Measurements from ENCODE around the gene CRYBG1. TPM values are rescaled to one million over a fixed set of nuclear protein-coding genes. Genes with fewer than 3 reads are reported as not detected.

The CRYBG1 gene
- total and polyA plus RNA-seq, 2 of the 13 experiments (the other 11 are each of a cell fraction or from before 2014, with no cell fraction given) = 10.1 to 21.9 TPM

- TF ChIP-seq, protein P1, sequence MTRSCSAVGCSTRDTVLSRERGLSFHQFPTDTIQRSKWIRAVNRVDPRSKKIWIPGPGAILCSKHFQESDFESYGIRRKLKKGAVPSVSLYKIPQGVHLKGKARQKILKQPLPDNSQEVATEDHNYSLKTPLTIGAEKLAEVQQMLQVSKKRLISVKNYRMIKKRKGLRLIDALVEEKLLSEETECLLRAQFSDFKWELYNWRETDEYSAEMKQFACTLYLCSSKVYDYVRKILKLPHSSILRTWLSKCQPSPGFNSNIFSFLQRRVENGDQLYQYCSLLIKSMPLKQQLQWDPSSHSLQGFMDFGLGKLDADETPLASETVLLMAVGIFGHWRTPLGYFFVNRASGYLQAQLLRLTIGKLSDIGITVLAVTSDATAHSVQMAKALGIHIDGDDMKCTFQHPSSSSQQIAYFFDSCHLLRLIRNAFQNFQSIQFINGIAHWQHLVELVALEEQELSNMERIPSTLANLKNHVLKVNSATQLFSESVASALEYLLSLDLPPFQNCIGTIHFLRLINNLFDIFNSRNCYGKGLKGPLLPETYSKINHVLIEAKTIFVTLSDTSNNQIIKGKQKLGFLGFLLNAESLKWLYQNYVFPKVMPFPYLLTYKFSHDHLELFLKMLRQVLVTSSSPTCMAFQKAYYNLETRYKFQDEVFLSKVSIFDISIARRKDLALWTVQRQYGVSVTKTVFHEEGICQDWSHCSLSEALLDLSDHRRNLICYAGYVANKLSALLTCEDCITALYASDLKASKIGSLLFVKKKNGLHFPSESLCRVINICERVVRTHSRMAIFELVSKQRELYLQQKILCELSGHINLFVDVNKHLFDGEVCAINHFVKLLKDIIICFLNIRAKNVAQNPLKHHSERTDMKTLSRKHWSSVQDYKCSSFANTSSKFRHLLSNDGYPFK (CRISPR knock-in tag; IDR thresholded peaks at IDR 0.05; ENCODE audit: borderline replicate concordance) = peak; percentile 49; the same call in 1 of the 2 replicates
- TF ChIP-seq, protein P2, sequence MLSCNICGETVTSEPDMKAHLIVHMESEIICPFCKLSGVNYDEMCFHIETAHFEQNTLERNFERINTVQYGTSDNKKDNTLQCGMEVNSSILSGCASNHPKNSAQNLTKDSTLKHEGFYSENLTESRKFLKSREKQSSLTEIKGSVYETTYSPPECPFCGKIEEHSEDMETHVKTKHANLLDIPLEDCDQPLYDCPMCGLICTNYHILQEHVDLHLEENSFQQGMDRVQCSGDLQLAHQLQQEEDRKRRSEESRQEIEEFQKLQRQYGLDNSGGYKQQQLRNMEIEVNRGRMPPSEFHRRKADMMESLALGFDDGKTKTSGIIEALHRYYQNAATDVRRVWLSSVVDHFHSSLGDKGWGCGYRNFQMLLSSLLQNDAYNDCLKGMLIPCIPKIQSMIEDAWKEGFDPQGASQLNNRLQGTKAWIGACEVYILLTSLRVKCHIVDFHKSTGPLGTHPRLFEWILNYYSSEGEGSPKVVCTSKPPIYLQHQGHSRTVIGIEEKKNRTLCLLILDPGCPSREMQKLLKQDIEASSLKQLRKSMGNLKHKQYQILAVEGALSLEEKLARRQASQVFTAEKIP (CRISPR knock-in tag; IDR thresholded peaks at IDR 0.05; ENCODE audit: borderline replicate concordance) = no peak
- TF ChIP-seq SP1 (IDR thresholded peaks at IDR 0.05) (no peak), SP1 (CRISPR knock-in tag; IDR thresholded peaks at IDR 0.05) (no peak), ZNF816 (CRISPR knock-in tag; IDR thresholded peaks at IDR 0.05; ENCODE audit: borderline replicate concordance) (no peak), KDM5B (CRISPR knock-in tag; IDR thresholded peaks at IDR 0.05; ENCODE audit: borderline replicate concordance) (peak; percentile 43; the same call in 1 of the 2 replicates), ZNF629 (CRISPR knock-in tag; conservative IDR thresholded peaks at IDR 0.05) (no peak), ZSCAN21 (CRISPR knock-in tag; IDR thresholded peaks at IDR 0.05; ENCODE audit: borderline replicate concordance) (no peak), ZNF484 (CRISPR knock-in tag; IDR thresholded peaks at IDR 0.05; ENCODE audit: borderline replicate concordance, low read depth) (no peak), NPAS2 (CRISPR knock-in tag; IDR thresholded peaks at IDR 0.05; ENCODE audit: borderline replicate concordance) (no peak), ZFP41 (CRISPR knock-in tag; IDR thresholded peaks at IDR 0.05; ENCODE audit: borderline replicate concordance) (no peak), HMGA1 (CRISPR knock-in tag; conservative IDR thresholded peaks at IDR 0.05) (no peak), ZNF619 (CRISPR knock-in tag; IDR thresholded peaks at IDR 0.05) (no peak), NBN (conservative IDR thresholded peaks at IDR 0.05) (no peak), TBL1XR1 (IDR thresholded peaks at IDR 0.05; ENCODE audit: borderline replicate concordance, low read length, partially characterized antibody) (no peak), ZMYM3 (CRISPR knock-in tag; IDR thresholded peaks at IDR 0.05) (no peak), PPARG (CRISPR knock-in tag; conservative IDR thresholded peaks at IDR 0.05) (no peak), POGZ (CRISPR knock-in tag; IDR thresholded peaks at IDR 0.05) (peak; percentile 72), AHR (CRISPR knock-in tag; IDR thresholded peaks at IDR 0.05) (no peak)
- TF ChIP-seq, protein P3, sequence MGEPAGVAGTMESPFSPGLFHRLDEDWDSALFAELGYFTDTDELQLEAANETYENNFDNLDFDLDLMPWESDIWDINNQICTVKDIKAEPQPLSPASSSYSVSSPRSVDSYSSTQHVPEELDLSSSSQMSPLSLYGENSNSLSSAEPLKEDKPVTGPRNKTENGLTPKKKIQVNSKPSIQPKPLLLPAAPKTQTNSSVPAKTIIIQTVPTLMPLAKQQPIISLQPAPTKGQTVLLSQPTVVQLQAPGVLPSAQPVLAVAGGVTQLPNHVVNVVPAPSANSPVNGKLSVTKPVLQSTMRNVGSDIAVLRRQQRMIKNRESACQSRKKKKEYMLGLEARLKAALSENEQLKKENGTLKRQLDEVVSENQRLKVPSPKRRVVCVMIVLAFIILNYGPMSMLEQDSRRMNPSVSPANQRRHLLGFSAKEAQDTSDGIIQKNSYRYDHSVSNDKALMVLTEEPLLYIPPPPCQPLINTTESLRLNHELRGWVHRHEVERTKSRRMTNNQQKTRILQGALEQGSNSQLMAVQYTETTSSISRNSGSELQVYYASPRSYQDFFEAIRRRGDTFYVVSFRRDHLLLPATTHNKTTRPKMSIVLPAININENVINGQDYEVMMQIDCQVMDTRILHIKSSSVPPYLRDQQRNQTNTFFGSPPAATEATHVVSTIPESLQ (CRISPR knock-in tag; conservative IDR thresholded peaks at IDR 0.05) = no peak
- TF ChIP-seq, protein P4, sequence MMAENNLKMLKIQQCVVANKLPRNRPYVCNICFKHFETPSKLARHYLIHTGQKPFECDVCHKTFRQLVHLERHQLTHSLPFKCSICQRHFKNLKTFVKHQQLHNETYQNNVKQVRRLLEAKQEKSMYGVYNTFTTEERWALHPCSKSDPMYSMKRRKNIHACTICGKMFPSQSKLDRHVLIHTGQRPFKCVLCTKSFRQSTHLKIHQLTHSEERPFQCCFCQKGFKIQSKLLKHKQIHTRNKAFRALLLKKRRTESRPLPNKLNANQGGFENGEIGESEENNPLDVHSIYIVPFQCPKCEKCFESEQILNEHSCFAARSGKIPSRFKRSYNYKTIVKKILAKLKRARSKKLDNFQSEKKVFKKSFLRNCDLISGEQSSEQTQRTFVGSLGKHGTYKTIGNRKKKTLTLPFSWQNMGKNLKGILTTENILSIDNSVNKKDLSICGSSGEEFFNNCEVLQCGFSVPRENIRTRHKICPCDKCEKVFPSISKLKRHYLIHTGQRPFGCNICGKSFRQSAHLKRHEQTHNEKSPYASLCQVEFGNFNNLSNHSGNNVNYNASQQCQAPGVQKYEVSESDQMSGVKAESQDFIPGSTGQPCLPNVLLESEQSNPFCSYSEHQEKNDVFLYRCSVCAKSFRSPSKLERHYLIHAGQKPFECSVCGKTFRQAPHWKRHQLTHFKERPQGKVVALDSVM (CRISPR knock-in tag; IDR thresholded peaks at IDR 0.05) = no peak
Observed at GRCh38 chr6:106510090-106510970, 149.8 kb downstream of the CRYBG1 start (continued).
